GM12865 (cell line): ENCODE measurements around the gene OAS1.

Experiments
- DNase-seq: peaks from one replicate; pipeline ENCODE4 v3.0.0; 2010; ENCODE audit warnings: low read depth
- H3K4me3 ChIP-seq: 2 replicates; pipeline ENCODE4 v1.5.1; 2011; ENCODE audit warnings: mild to moderate bottlenecking, low read depth, low read length, control low read depth
- CTCF ChIP-seq: IDR thresholded peaks from 2 replicates; pipeline ENCODE4 v1.5.1; 2011; ENCODE audit warnings: low read length, control low read depth, low read depth, inconsistent platforms; ENCODE audit not compliant: insufficient read depth; ENCODE audit errors: missing control alignments

The OAS1 gene

GRCh38 chr12:112939761-112940381 is 33.1 kb downstream of the OAS1 start:
- DNase-seq = peak; percentile 47
- TF ChIP-seq CTCF = no peak
- H3K4me3 ChIP-seq = peak overlapping the region; percentile 91

- no peak overlapping the region for H3K4me3 ChIP-seq
- TF ChIP-seq CTCF = no peak
- no peak for DNase-seq
Measured at GRCh38 chr12:112941528-112942335, 35.0 kb downstream of the OAS1 start.

GRCh38 chr12:112942572-112942971 is 35.8 kb downstream of the OAS1 start:
- no peak overlapping the region for H3K4me3 ChIP-seq
- DNase-seq = no peak
- TF ChIP-seq CTCF = no peak

GRCh38 chr12:112944024-112944690 is 37.4 kb downstream of the OAS1 start:
- no peak for TF ChIP-seq CTCF
- no peak for DNase-seq
- no peak overlapping the region for H3K4me3 ChIP-seq

GRCh38 chr12:112945515-112945914 is 38.8 kb downstream of the OAS1 start:
- no peak overlapping the region for H3K4me3 ChIP-seq
- no peak for TF ChIP-seq CTCF
- DNase-seq = no peak

GRCh38 chr12:112946236-112947000 is 39.7 kb downstream of the OAS1 start:
- no peak for TF ChIP-seq CTCF

More at GRCh38 chr12:112946236-112947000, 39.7 kb downstream of the OAS1 start:
- DNase-seq = no peak
- H3K4me3 ChIP-seq = no peak overlapping the region
